Duodenal mucosa (tissue), 2 donors: ENCODE data around the gene NPFFR2.
"Not testable (repeated sequence)": the region's sequence is repeated elsewhere in the genome, so short reads cannot be mapped to it uniquely, and the experiment has no call there.

Source experiments
- H3K27ac ChIP-seq: one replicate; pipeline ENCODE4 v1.7.0; 2013; ENCODE audit warnings: low read depth, low read length
- H3K27me3 ChIP-seq, 2 donors: one replicate each; pipeline ENCODE4 v1.7.0; 2013; ENCODE audit warnings: low read length in 2 of 2, control low read depth in 1 of 2; ENCODE audit not compliant: insufficient read depth in 2 of 2, control insufficient read depth in 1 of 2
- H3K36me3 ChIP-seq, 2 donors: one replicate each; pipeline ENCODE4 v1.7.0; 2013; ENCODE audit warnings: low read length in 2 of 2, control low read depth in 1 of 2; ENCODE audit not compliant: insufficient read depth in 2 of 2, control insufficient read depth in 1 of 2
- H3K4me1 ChIP-seq, 2 donors: one replicate each; pipeline ENCODE4 v1.7.0; 2013; ENCODE audit warnings: low read length in 2 of 2, control low read depth in 1 of 2; ENCODE audit not compliant: insufficient read depth in 2 of 2, control insufficient read depth in 1 of 2
- H3K4me3 ChIP-seq, 2 donors: one replicate each; pipeline ENCODE4 v1.7.0; 2013; ENCODE audit warnings: low read length in 2 of 2, low read depth in 1 of 2
- H3K9ac ChIP-seq, 2 donors: one replicate each; pipeline ENCODE4 v1.7.0; 2013; ENCODE audit warnings: low read length in 2 of 2, low read depth in 1 of 2
- H3K9me3 ChIP-seq, 2 donors: one replicate each; pipeline ENCODE4 v1.7.0; 2013; ENCODE audit warnings: low read length in 2 of 2, control low read depth in 1 of 2; ENCODE audit not compliant: control insufficient read depth in 1 of 2

NPFFR2 gene

DNA sequence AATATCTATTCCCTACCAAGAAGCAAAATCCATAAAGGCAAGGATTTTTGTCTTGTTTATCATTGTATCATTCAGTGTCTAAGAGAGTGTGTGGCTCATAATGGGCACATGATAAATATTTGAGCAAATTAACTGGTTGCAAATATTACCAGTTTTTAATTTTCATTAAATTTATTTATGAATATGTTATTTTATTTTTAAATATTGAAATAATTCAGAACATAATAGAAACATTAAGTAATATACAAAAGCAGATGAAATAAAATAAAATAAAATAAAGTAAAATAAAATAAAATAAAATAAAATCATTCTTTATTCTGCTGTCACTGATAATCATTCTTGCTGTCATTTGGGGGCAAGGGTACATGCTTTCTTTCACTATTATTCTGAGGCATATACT lies 120.9 kb downstream of the NPFFR2 start:
- Histone ChIP-seq H3K9me3 (no peaks in the 10 kb centered on the region), H3K36me3 (no peaks in the 10 kb centered on the region), H3K27ac (no peak overlapping the region), H3K4me1 (no peaks in the 10 kb centered on the region), H3K27me3 (no peaks in the 10 kb centered on the region), H3K4me3 (no peak overlapping the region), H3K9ac (no peak overlapping the region)

DNA sequence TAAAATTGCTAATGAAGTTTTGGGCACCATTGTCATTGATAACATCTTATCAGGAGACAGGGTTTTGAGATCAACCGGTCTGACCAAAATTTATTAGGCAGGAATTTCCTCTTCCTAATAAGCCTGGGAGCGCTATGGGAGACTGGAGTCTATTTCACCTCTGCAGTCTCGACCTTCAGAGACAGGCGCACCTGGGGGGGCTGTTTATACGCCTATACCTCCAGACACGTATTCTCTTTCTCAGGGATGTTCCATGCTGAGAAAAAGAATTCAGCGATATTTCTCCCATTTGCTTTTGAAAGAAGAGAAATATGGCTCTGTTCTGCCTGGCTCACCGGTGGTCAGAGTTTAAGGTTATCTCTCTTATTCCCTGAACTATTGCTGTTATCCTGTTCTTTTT lies 121.8 kb downstream of the NPFFR2 start:
- not testable (repeated sequence) for H3K4me1 ChIP-seq, H3K27ac ChIP-seq, H3K9me3 ChIP-seq, H3K4me3 ChIP-seq, H3K9ac ChIP-seq, H3K27me3 ChIP-seq, H3K36me3 ChIP-seq

DNA sequence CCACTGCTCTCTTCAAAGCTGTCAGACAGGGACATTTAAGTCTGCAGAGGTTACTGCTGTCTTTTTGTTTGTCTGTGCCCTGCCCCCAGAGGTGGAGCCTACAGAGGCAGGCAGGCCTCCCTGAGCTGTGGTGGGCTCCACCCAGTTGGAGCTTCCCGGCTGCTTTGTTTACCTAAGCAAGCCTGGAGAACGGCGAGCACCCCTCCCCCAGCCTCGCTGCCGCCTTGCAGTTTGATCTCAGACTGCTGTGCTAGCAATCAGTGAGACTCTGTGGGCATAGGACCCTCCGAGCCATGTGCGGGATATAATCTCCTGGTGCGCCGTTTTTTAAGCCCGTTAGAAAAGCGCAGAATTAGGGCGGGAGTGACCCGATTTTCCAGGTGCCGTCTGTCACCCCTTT lies 137.5 kb downstream of the NPFFR2 start:
- not testable (repeated sequence) for H3K27me3 ChIP-seq, H3K9ac ChIP-seq, H3K36me3 ChIP-seq, H3K27ac ChIP-seq, H3K9me3 ChIP-seq, H3K4me1 ChIP-seq, H3K4me3 ChIP-seq

DNA sequence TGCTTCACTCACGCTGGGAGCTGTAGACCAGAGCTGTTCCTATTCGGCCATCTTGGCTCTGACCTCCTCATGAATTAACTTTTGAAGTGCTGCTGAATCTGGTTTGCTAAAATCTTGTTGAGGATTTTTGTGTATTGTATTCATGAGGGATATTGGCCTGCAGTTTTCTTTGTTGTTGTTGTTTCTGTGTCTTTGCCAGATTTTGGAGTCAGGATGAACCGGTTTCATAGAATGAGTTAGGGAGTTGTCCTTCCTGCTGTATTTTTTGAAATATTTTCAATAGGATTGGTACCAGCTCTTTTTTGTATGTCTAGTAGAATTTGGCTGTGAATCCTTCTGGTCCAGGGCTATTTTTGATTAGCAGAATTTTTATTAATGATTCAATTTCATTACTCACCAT lies 138.1 kb downstream of the NPFFR2 start:
- Histone ChIP-seq H3K4me1 (no peaks in the 10 kb centered on the region), H3K9ac (no peak overlapping the region), H3K27ac (no peak overlapping the region), H3K9me3 (no peaks in the 10 kb centered on the region), H3K4me3 (no peak overlapping the region), H3K36me3 (no peaks in the 10 kb centered on the region), H3K27me3 (no peaks in the 10 kb centered on the region)

- H3K4me3 ChIP-seq = no peak overlapping the region
- H3K27ac ChIP-seq = no peak overlapping the region
- no peak overlapping the region for H3K9ac ChIP-seq
- no peaks in the 10 kb centered on the region for H3K27me3 ChIP-seq
- H3K9me3 ChIP-seq = no peaks in the 10 kb centered on the region
- no peaks in the 10 kb centered on the region for H3K36me3 ChIP-seq
- no peaks in the 10 kb centered on the region for H3K4me1 ChIP-seq
Measured at GRCh38 chr4:72171761-72172160, 140.0 kb downstream of the NPFFR2 start.

DNA sequence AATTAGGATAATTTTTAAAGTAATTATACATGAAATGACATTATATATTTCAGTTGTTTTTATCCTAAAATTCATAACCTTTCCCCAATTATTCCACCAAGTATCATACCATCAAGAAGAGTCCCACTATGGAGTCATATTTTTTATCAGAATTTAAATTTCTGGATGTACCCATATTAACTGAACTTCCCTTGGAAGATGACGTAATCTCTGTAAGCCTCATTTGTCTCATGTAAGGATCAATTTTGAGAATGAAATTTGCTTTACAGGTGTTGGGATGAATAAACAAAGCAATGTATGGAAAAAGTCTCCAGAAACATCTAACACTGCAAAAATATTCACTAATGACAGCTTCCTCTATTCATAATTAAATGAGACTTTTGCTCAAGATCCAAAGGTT lies 147.5 kb downstream of the NPFFR2 start:
- H3K36me3 ChIP-seq = no peaks in the 10 kb centered on the region
- no peak overlapping the region for H3K27ac ChIP-seq
- no peaks in the 10 kb centered on the region for H3K27me3 ChIP-seq
- no peaks in the 10 kb centered on the region for H3K9me3 ChIP-seq
- no peak overlapping the region for H3K9ac ChIP-seq
- H3K4me1 ChIP-seq = no peaks in the 10 kb centered on the region
- H3K4me3 ChIP-seq = no peak overlapping the region

GRCh38 chr4:72186714-72187113 lies 154.9 kb downstream of the NPFFR2 start:
- Histone ChIP-seq H3K9ac (no peak overlapping the region), H3K4me1 (no peaks in the 10 kb centered on the region), H3K27ac (no peak overlapping the region), H3K36me3 (no peaks in the 10 kb centered on the region), H3K4me3 (no peak overlapping the region), H3K9me3 (no peaks in the 10 kb centered on the region), H3K27me3 (no peaks in the 10 kb centered on the region)

DNA sequence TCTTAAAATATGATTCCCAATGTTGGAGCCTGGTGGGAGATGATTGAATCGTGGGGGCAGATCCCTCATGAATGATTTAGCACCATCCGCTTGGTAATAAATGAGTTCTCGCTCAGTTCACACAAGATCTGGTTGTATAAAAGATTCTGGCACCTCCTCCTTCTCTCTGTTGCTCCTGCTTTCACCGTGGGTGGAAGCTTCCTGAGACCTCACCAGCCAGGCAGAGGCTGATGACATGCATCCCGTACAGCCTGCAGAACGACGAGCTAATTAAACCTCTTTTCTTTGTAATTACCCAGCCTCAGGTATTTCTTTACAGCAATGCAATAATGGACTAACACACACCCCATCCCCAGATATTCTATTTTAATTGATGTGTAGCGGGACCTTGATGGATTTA lies 162.2 kb downstream of the NPFFR2 start:
- H3K27me3 ChIP-seq = no peaks in the 10 kb centered on the region
- no peaks in the 10 kb centered on the region for H3K4me1 ChIP-seq
- H3K36me3 ChIP-seq = no peaks in the 10 kb centered on the region
- H3K4me3 ChIP-seq = no peak overlapping the region
- H3K27ac ChIP-seq = no peak overlapping the region
- no peak overlapping the region for H3K9ac ChIP-seq
- H3K9me3 ChIP-seq = peaks cover 0 to 3% of the 10 kb centered on the region in 2 donors

GRCh38 chr4:72194453-72194852 lies 162.7 kb downstream of the NPFFR2 start:
- Histone ChIP-seq H3K4me3 (no peak overlapping the region), H3K27me3 (no peaks in the 10 kb centered on the region), H3K36me3 (no peaks in the 10 kb centered on the region), H3K9me3 (peaks cover 0 to 3% of the 10 kb centered on the region in 2 donors), H3K9ac (no peak overlapping the region), H3K4me1 (no peaks in the 10 kb centered on the region), H3K27ac (no peak overlapping the region)
